Measurements from ENCODE around the gene ODF2L. TPM values are rescaled to one million over a fixed set of nuclear protein-coding genes. Genes with fewer than 3 reads are reported as not detected.

Gene ODF2L
- total and polyA plus RNA-seq, 9 of the 15 experiments (the other 6 are each of a cell fraction or from before 2014, with no cell fraction given) = 2.2 to 6.0 (median 4.7) TPM

DNA sequence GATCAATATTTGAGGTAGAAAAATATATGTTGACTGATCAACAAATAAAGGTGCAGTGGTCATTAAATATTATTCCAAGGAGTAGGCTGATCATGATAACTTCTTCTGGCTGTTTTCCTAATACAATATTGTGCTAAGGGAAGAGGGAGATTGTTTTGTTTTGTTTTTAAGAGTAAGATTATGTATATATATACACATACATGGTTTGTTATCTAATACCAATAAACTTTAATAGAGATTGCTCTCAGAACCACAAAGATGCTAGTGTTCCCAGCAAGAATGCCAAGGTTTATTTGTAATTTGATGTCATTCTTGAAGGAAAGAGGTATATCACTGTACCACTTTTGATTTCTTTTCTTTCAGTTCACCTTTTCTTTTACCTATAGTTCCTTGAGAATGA, 37.9 kb upstream of the ODF2L start:
- no peak overlapping the region for H3K4me3 ChIP-seq
- no peaks in the 10 kb centered on the region for H3K9me1 ChIP-seq (ENCODE audit: control insufficient read depth, insufficient read depth, low read length)
- intact Hi-C loops (cut with micrococcal nuclease) = no loop called here
- no peak overlapping the region for H3K9ac ChIP-seq (ENCODE audit: insufficient read depth in 1 of 2, low read depth in 2 of 2, low read length in 2 of 2)
- ChIA-PET POLR2A (no interaction called here), CTCF (ENCODE audit: low intra/inter-chr PET ratio) (no interaction called here)
- no TSS peak for BruUV-seq (replicated peaks)
- ATAC-seq = no peak
- H3K4me1 ChIP-seq (replicated peaks in 1 of 2; ENCODE audit: control insufficient read depth in 2 of 2, insufficient read depth in 2 of 2, low read length in 2 of 2) = no peaks in the 10 kb centered on the region; a peak in 1 of 5 replicates
- DNase-seq (ENCODE audit: extremely low read depth in 1 of 4, low spot score in 3 of 4) = no peak
- H3K4me2 ChIP-seq (ENCODE audit: insufficient read depth, low read length) = no peak overlapping the region
- FAIRE-seq = no peak
- TF ChIP-seq, protein P1, sequence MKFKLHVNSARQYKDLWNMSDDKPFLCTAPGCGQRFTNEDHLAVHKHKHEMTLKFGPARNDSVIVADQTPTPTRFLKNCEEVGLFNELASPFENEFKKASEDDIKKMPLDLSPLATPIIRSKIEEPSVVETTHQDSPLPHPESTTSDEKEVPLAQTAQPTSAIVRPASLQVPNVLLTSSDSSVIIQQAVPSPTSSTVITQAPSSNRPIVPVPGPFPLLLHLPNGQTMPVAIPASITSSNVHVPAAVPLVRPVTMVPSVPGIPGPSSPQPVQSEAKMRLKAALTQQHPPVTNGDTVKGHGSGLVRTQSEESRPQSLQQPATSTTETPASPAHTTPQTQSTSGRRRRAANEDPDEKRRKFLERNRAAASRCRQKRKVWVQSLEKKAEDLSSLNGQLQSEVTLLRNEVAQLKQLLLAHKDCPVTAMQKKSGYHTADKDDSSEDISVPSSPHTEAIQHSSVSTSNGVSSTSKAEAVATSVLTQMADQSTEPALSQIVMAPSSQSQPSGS (CRISPR knock-in tag; IDR thresholded peaks at IDR 0.05) = no peak
- no peaks in the 10 kb centered on the region for H3K79me2 ChIP-seq (ENCODE audit: control insufficient read depth, insufficient read depth, low read length)
- peaks cover 0 to 6% of the 10 kb centered on the region in 2 experiments; a peak in 4 of 5 replicates for H3K27me3 ChIP-seq (ENCODE audit: control insufficient read depth in 2 of 2, insufficient read depth in 2 of 2, low read length in 2 of 2)
- H2AFZ ChIP-seq (ENCODE audit: low read depth, low read length) = no peak overlapping the region
- no peaks in the 10 kb centered on the region for H3K9me3 ChIP-seq (replicated peaks; ENCODE audit: control insufficient read depth, insufficient read depth, low read depth, low read length)
- no peaks in the 10 kb centered on the region for H3K36me3 ChIP-seq (ENCODE audit: control insufficient read depth, insufficient read depth, low read length)
- no peak overlapping the region for H3K27ac ChIP-seq (ENCODE audit: extremely low read depth, low read depth, low read length)
- no peaks in the 10 kb centered on the region for H4K20me1 ChIP-seq (replicated peaks; ENCODE audit: control insufficient read depth, insufficient read depth, low read length)
- in situ Hi-C loops (cut with MboI) = no loop called here

DNA sequence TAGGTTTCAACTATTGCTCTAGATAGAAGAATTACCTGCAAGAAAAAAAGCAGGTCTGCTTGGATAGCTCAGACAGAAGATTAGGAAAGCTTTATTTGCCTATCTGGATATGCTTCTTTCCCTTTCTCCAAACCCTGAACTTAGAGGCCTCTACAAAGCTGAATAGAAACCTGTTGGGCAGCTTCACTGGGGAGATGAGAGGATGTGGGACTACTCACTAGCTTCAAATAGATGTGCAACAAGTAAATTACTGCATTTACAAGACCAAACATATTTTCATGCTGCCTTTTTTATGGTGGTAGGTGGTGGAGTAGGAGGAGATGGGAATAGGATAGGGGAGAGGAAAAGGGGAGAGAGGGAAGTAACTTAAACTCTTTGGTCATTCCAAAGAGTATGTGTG, 34.3 kb upstream of the ODF2L start:
- Histone ChIP-seq H3K27me3 (ENCODE audit: control insufficient read depth in 2 of 2, insufficient read depth in 2 of 2, low read length in 2 of 2) (no peaks in the 10 kb centered on the region; a peak in 1 of 5 replicates), H3K27ac (ENCODE audit: extremely low read depth, low read depth, low read length) (peak overlapping the region; percentile 28; the same call in 1 of the 3 replicates), H3K4me2 (ENCODE audit: insufficient read depth, low read length) (no peak overlapping the region), H3K4me1 (replicated peaks in 1 of 2; ENCODE audit: control insufficient read depth in 2 of 2, insufficient read depth in 2 of 2, low read length in 2 of 2) (no peaks in the 10 kb centered on the region; a peak in 1 of 5 replicates), H4K20me1 (replicated peaks; ENCODE audit: control insufficient read depth, insufficient read depth, low read length) (no peaks in the 10 kb centered on the region), H3K4me3 (no peak overlapping the region), H3K36me3 (ENCODE audit: control insufficient read depth, insufficient read depth, low read length) (no peaks in the 10 kb centered on the region), H3K79me2 (ENCODE audit: control insufficient read depth, insufficient read depth, low read length) (no peaks in the 10 kb centered on the region), H3K9ac (ENCODE audit: insufficient read depth in 1 of 2, low read depth in 2 of 2, low read length in 2 of 2) (no peak overlapping the region), H2AFZ (ENCODE audit: low read depth, low read length) (peak overlapping the region; percentile 25; the same call in 1 of the 2 replicates), H3K9me3 (replicated peaks; ENCODE audit: control insufficient read depth, insufficient read depth, low read depth, low read length) (no peaks in the 10 kb centered on the region), H3K9me1 (ENCODE audit: control insufficient read depth, insufficient read depth, low read length) (no peaks in the 10 kb centered on the region)
- no TSS peak for BruUV-seq (replicated peaks)
- DNase-seq (ENCODE audit: extremely low read depth in 1 of 4, low spot score in 3 of 4) (no peak), FAIRE-seq (peak; percentile 11), ATAC-seq (no peak; the same call in 2 of the 3 replicates)
- in situ Hi-C loops (cut with MboI) (no loop called here), intact Hi-C loops (cut with micrococcal nuclease) (no loop called here)
- no peak for TF ChIP-seq BCLAF1 (IDR thresholded peaks at IDR 0.05; ENCODE audit: borderline replicate concordance in 1 of 2, control insufficient read depth in 1 of 2, low read depth in 2 of 2, low read length in 1 of 2)
- TF ChIP-seq ZBTB1 (CRISPR knock-in tag; IDR thresholded peaks at IDR 0.05; ENCODE audit: borderline replicate concordance, low read depth) = no peak
- no peak for TF ChIP-seq JUND (IDR thresholded peaks at IDR 0.05; ENCODE audit: borderline replicate concordance, low read depth, low read length)
- TF ChIP-seq JUND (tag; IDR thresholded peaks at IDR 0.05; ENCODE audit: borderline replicate concordance, low read depth, low read length) = no peak
- ChIA-PET CTCF (ENCODE audit: low intra/inter-chr PET ratio) (no interaction called here), POLR2A (interaction anchor here (1.0 to 1.5 kb wide), 4 partner anchors 9 to 31 kb away, joined by 3 to 4 read pairs (median 3); no protein-coding TSS in a partner anchor)
